Measurements from ENCODE around the gene OLA1. TPM values are rescaled to one million over a fixed set of nuclear protein-coding genes. Genes with fewer than 3 reads are reported as not detected.

Gene OLA1
- total RNA-seq, 1 donor, result 101 TPM

DNA sequence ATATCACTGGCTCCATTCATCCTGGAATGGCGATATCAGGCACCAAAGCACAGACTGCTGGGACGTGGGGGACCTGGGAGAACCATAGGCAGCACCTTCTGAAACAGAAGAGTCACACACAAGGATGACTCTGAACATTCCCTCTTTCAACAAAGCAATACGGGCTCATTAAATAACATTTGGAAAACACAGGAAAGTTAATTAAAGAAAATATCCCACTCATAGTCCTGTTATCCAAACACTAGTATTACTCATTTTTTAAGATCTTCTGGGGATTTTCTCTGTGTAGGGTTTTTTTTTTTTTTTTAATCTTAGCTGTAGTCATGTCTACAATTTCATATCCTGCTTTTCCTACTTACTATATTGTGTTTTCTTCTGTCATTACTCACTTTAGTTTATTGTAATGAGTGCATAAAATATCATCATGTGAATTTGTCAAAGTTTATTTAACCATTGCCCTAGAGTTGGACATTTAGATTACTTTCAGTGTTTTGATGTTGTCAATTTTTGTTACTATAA, 213.2 kb downstream of the OLA1 start:
- TF ChIP-seq, protein P1, sequence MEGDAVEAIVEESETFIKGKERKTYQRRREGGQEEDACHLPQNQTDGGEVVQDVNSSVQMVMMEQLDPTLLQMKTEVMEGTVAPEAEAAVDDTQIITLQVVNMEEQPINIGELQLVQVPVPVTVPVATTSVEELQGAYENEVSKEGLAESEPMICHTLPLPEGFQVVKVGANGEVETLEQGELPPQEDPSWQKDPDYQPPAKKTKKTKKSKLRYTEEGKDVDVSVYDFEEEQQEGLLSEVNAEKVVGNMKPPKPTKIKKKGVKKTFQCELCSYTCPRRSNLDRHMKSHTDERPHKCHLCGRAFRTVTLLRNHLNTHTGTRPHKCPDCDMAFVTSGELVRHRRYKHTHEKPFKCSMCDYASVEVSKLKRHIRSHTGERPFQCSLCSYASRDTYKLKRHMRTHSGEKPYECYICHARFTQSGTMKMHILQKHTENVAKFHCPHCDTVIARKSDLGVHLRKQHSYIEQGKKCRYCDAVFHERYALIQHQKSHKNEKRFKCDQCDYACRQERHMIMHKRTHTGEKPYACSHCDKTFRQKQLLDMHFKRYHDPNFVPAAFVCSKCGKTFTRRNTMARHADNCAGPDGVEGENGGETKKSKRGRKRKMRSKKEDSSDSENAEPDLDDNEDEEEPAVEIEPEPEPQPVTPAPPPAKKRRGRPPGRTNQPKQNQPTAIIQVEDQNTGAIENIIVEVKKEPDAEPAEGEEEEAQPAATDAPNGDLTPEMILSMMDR (IDR thresholded peaks at IDR 0.05; ENCODE audit: insufficient read depth, low read depth, low read length), result no peak
- no peak for DNase-seq (ENCODE audit: low read depth)
- no peak overlapping the region for H3K4me3 ChIP-seq (ENCODE audit: low read depth, low read length)

DNA sequence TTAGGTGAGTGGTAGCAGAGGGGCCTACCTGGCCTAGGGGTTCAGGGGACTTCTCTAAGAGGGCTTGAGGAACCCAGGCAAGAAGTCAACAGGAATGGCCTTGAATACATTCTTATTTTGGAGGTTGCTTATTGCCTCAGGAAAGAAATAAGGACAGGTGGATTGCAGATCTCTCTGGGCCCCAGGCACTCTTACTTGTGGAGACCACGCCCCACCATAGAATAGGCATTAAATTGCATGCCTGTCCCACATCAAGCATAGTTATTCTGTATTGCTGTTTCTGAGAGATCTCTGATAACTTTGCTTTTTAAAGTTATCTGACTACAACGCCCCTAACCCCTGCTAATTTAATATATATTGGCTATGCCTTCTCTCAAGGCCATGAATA, 215.2 kb downstream of the OLA1 start:
- no peak overlapping the region for H3K4me3 ChIP-seq (ENCODE audit: low read depth, low read length)
- DNase-seq (ENCODE audit: low read depth), result no peak
- TF ChIP-seq, protein P1 (IDR thresholded peaks at IDR 0.05; ENCODE audit: insufficient read depth, low read depth, low read length), result no peak

DNA sequence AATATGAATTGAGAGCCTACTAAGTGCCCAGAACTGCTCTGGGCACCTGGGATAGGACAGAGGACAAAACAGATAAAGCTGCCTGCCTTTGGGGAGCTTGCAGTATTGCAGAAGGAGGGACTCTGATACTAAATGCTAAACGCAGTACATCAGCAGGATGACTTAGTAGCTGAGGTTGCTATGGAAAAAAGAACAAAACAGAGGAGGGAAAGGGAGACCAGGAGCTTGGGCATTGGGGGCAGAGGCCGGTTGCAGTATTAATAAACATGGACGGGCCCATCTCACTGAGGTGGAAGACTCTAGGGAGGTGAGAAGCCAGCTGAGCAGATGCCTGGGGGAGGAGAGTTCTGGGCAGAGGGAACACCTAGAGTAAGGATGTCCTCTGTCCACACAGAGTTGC, 217.1 kb downstream of the OLA1 start:
- TF ChIP-seq, protein P1 (IDR thresholded peaks at IDR 0.05; ENCODE audit: insufficient read depth, low read depth, low read length), result no peak
- no peak overlapping the region for H3K4me3 ChIP-seq (ENCODE audit: low read depth, low read length)
- no peak for DNase-seq (ENCODE audit: low read depth)

DNA sequence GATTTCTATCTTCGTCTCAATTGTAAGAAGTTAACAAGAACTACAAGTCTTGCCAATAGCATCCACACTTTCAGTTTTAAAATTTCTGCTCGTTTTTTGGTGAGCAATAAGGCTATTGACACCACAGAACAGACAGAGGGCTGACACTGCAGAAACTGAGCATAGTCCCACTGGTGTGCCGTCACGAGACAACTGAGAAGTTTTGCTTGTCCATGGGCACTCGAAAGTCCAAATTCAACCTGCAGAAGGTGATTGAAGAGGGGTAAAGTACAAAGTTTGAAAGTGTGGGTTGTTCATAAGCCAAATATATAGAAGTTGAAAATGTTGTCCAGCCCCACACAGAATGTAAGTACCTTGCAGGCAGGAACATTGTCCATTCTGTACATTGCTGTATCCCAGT, 219.4 kb downstream of the OLA1 start:
- TF ChIP-seq, protein P1 (IDR thresholded peaks at IDR 0.05; ENCODE audit: insufficient read depth, low read depth, low read length), result no peak
- no peak overlapping the region for H3K4me3 ChIP-seq (ENCODE audit: low read depth, low read length)
- DNase-seq (ENCODE audit: low read depth), result no peak

DNA sequence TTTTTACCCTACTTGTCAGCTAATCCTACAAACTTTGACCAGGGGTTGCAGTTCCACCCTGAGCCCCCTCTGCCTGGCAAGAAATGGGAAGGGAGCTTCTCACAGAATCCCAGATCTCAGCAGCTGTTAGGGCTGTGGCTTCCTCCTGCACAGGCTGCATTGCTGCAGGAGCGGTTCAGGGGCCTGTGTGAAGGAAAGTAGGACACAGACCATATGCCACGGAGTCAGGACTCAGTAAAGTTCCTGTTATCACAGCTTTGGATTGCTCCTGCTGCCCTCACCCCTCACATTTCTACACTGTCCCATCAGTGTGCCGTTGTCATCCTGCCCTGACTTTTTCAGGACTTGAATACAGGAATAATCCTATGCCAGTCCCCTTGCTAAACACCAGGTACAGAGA, 220.4 kb downstream of the OLA1 start:
- peak; percentile 66 for DNase-seq (ENCODE audit: low read depth)
- TF ChIP-seq, protein P1 (IDR thresholded peaks at IDR 0.05; ENCODE audit: insufficient read depth, low read depth, low read length), result no peak
- no peak overlapping the region for H3K4me3 ChIP-seq (ENCODE audit: low read depth, low read length)

DNA sequence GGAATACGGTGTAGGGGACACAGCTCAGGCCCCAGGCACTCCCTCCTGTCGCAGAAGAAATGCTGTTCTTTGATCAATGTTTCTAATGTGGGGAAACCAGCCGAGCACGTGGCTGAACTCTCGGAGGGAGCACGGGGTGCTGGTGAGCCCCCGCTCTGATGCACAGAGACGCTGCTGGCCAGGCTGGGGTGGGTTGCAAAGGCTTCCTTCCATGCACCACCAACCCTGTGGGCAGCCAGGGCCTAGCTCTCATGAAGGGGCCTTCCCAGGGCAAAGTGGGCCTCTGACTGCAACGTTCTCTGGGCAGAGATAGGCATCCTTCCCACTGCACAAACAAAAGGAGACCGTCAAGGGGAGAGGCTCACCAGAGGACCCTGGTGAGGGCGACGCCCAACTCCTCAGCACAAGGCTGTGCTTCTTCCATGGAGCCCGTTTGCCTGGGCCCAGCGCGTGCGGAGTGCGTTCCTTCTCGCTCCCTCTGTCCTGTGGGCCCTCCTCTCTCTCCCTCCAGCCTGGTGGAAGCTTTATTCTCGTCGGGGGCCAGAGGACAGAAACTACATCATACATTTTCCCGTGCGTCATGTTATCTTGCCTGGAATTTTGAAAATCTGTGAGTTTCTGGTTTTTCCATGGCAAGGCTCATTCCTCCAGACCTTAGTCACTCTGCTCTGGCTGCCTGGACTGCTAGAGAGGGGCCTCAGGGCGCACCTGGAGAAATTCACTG, 222.0 kb downstream of the OLA1 start:
- H3K4me3 ChIP-seq (ENCODE audit: low read depth, low read length), result peak overlapping the region; percentile 5
- TF ChIP-seq, protein P1 (IDR thresholded peaks at IDR 0.05; ENCODE audit: insufficient read depth, low read depth, low read length), result no peak
- peak; percentile 95 for DNase-seq (ENCODE audit: low read depth)
